Retinal pigment epithelial cell (primary cell): Measurements from ENCODE around the gene HOXA13.

Experiments
- DNase-seq: peaks from one replicate; pipeline ENCODE4 v3.0.0-alpha.2; 2010; ENCODE audit warnings: low read depth
- H3K4me3 ChIP-seq: 2 replicates; pipeline ENCODE4 v1.5.1; 2011; ENCODE audit warnings: mild to moderate bottlenecking, low read length, control low read depth, moderate library complexity
- TF ChIP-seq, protein P1 (sequence below): conservative IDR thresholded peaks from 2 replicates; pipeline ENCODE4 v1.5.1; 2011; ENCODE audit warnings: low read depth, low read length, control low read depth, inconsistent platforms

The HOXA13 gene

DNA sequence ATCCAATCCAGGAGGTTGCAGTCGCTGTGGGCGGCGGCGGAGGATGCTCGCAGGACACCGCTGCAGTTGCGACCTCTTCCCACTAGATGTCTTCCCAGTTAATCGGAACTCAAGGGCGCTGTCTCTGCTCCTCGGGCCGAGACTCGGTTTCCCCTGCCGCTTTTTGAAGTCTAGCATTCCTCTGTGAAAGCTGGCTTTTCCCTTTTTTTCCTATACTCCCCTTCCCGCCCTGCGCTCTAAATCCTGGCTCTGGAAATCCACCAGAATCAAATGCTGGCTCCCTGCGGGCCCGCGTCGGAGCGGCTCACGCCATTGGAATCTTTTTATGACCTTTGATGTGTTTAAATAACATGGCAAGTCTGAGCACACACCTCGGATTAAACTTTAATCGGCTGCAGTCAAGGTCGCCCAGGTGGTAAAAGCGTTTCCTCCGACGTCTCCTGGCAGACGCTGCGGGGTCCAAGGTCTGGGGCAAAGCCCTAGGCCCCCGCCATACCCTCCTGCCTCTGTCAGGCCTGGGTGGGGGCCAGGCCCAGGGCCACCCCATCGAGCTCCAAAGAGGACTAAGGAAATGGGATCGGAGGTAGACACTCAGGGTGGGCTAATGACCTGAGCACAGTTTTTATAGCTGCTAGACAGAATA is 10.7 kb upstream of the HOXA13 start:
- H3K4me3 ChIP-seq, result peak overlapping the region; percentile 8
- TF ChIP-seq, protein P1, sequence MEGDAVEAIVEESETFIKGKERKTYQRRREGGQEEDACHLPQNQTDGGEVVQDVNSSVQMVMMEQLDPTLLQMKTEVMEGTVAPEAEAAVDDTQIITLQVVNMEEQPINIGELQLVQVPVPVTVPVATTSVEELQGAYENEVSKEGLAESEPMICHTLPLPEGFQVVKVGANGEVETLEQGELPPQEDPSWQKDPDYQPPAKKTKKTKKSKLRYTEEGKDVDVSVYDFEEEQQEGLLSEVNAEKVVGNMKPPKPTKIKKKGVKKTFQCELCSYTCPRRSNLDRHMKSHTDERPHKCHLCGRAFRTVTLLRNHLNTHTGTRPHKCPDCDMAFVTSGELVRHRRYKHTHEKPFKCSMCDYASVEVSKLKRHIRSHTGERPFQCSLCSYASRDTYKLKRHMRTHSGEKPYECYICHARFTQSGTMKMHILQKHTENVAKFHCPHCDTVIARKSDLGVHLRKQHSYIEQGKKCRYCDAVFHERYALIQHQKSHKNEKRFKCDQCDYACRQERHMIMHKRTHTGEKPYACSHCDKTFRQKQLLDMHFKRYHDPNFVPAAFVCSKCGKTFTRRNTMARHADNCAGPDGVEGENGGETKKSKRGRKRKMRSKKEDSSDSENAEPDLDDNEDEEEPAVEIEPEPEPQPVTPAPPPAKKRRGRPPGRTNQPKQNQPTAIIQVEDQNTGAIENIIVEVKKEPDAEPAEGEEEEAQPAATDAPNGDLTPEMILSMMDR, result peak; percentile 74
- DNase-seq, result no peak

DNA sequence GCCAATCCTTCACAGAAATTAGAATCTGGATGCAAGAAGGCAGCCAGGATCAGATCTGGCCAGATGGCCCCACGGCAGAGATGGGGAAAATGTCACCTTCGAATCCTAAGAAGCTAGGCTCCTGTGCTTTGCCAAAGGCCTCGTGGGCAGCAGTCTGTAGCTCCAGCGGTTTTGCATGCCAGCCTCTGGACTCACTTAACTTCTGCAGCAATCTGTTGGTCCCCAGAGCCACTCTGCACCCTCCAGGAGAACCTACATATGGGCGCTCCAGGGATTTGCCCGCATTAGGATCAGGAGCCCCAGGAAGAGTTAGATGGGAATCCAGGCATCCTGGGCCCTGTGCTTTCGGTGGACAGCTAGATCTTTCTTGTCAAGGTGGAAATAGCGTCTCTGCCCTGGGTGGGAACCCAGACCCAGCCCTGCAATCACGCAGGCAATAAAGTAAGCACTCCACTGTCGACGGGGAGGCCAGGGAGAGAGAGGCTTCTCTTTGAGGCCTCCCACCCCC is 10.1 kb upstream of the HOXA13 start:
- TF ChIP-seq, protein P1, result no peak
- DNase-seq, result no peak
- H3K4me3 ChIP-seq, result no peak overlapping the region

DNA sequence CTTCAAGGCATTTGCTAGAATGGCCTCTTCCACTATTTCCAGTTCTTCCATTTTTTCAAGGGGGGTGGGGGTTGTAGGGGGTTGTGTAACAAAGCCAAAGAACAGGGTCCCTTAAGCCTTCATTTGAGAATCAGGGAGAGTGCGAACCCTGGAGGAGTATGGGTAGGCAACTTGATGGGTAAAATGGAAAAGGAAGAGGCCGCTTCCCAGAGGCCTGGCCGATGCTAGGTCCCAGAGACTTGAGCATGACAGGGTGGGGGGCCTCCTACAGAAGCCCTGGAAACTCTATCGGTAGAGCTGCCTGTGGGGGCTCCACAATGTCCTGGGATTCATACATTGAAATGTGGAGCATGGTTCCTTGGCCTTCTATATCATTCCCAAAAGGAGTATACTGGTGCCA is 9.1 kb upstream of the HOXA13 start:
- H3K4me3 ChIP-seq, result no peak overlapping the region
- TF ChIP-seq, protein P1, result no peak
- DNase-seq, result no peak

DNA sequence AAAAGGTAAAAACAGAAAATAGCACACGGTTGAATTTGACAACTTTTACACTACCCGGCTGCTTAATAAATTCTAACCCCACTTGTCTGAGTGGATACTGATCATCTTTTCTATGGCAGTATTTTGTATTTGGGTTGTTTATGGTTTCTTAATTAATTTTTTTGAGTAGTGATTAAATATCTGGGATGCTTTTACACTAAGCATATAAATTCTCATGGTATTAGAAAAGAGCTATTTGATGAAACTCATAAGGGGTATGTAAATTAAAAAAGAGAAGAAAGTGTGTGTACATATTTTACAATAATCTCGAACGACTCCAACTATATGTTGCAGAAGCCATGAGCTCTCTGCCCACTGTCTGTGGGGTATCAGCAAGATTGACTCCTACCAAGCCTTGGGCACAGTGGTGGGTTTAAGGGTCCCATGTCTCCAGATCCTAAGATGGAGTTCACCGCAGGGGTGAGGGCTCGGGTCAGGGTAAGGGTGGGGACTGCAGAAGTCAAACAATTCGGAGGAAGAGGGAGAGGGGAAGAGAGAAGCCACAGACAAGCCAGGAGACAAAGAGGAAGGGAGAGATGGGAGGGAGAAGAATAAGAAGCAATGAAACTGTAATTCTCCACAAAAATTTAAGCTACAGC is 7.6 kb upstream of the HOXA13 start:
- TF ChIP-seq, protein P1, result no peak
- no peak for DNase-seq
- H3K4me3 ChIP-seq, result no peak overlapping the region

DNA sequence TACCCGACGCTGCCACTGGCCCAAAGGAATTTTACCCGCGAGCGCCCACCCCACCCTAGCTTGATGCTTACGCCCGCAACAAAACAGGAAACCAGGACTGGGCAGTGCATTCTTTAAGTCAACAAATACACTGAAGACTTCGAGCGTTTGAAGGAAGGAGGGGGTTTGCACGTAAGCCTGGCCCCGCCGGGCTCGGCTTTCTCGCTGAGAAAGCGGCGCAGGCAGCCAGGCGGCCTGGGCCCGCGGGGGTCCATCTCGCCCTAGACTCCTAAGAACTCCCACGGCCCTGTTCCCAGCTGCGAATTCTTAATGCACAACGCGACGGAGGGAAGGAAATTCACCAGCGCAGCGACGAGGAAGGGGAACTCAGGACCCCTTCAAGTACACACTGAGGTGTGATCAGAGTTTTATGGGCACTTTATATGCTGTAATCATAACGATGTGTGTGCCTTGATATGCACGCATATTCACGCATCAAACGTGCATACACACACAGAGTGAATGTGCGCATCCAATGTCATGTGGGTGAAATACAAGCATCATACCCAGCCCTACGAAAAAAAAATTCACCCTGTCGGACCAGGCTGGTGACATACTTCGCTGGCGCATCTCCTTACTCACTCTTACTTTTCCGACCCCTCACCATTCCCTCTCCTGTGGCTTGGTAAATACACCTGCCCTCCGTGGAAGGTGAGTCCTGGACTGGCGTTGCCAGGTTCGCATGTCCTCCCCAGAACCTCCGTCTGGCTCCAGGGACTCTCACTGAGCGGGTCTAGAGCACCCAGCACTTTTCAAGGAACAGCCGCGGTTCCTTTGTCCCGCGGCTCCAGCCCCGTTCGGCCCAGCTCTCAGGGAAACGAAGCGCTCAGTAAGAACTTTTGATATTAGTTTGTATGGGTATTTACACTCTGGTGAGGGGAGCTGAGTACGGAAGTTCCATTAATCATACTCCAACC is 5.7 kb upstream of the HOXA13 start:
- TF ChIP-seq, protein P1, result no peak
- H3K4me3 ChIP-seq, result no peak overlapping the region
- no peak for DNase-seq

DNA sequence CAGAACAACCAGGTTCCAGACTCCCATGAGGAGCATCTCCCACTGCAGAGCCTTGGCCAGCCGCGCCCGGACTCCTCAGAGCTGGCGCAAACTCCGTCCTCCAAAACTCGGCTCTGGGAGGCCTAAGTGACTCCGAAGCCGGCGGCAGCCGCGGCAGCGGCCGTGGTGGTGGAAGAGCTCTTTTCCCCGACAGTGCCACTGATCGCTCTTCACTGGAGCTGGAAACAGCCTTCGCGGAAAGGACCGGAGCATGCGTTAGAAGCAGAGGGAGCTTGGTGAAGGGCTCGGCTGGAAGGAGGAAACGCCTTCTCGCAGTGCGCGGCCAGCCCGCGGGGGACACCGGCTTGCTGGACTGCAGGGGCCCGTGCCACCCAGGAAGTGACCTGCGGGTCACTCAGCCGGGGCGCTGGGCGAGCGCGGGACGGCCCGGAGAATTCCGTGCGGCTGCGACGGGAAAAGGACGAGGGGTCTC is 5.0 kb upstream of the HOXA13 start:
- H3K4me3 ChIP-seq, result no peak overlapping the region
- no peak for DNase-seq
- TF ChIP-seq, protein P1, result no peak
